OCI-LY1 (cell line): ENCODE results near the gene C2CD5.

ENCODE experiments used
- EZH2 ChIP-seq: fragments of 200-600 bp; sonication (generic), shearing (Covaris generic); IDR thresholded peaks from 2 replicates; pipeline ENCODE4 v1.8.0; 2017; ENCODE audit warnings: borderline replicate concordance, mixed run types, mild to moderate bottlenecking, antibody characterized with exemption, low read length, moderate library complexity, mixed read lengths
- TF ChIP-seq, protein P1 (sequence below): fragments of 200-600 bp; sonication (generic), shearing (Covaris generic); IDR thresholded peaks from 2 replicates; pipeline ENCODE4 v1.5.1; 2017; ENCODE audit warnings: mild to moderate bottlenecking, antibody characterized with exemption, low read length, moderate library complexity, mixed read lengths

DNA sequence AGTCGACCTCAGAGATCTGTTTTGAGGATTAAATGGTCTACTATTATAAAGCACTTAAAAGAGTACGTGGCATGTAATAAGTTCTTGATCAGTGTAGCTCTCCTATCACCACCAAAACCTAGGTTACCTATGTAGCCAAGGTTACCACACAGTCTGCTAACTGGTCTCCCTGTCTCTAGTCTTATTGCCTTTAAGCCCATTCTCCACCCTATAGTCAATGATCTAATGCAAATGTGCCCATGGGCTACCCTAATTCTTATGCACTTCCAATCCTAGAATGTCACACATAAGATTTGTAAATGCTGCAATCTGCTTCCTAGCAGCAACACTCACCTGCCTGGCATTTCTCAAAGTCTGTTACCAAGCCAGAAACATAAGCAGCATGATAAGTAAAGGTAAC lies 44.9 kb downstream of the C2CD5 start:
- TF ChIP-seq, protein P1, sequence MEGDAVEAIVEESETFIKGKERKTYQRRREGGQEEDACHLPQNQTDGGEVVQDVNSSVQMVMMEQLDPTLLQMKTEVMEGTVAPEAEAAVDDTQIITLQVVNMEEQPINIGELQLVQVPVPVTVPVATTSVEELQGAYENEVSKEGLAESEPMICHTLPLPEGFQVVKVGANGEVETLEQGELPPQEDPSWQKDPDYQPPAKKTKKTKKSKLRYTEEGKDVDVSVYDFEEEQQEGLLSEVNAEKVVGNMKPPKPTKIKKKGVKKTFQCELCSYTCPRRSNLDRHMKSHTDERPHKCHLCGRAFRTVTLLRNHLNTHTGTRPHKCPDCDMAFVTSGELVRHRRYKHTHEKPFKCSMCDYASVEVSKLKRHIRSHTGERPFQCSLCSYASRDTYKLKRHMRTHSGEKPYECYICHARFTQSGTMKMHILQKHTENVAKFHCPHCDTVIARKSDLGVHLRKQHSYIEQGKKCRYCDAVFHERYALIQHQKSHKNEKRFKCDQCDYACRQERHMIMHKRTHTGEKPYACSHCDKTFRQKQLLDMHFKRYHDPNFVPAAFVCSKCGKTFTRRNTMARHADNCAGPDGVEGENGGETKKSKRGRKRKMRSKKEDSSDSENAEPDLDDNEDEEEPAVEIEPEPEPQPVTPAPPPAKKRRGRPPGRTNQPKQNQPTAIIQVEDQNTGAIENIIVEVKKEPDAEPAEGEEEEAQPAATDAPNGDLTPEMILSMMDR = no peak
- TF ChIP-seq EZH2 = no peak
